GM19468 (cell line): ENCODE data around the gene GABRG3.

Experiments
- ATAC-seq: cut with Tn5 transposase; IDR thresholded peaks from one replicate; pipeline ENCODE4 v1.9.1; 2021; ENCODE audit warnings: mild to moderate bottlenecking, moderate library complexity, moderate number of reproducible peaks; ENCODE audit not compliant: unreplicated experiment; ENCODE audit errors: extremely low read depth

Gene GABRG3

GRCh38 chr15:27482287-27482686 lies 511.3 kb downstream of the GABRG3 start:
- ATAC-seq = no peak

- ATAC-seq = no peak
Observed at GRCh38 chr15:27483124-27483523, 512.1 kb downstream of the GABRG3 start.

- ATAC-seq = no peak
Observed at GRCh38 chr15:27485265-27485664, 514.3 kb downstream of the GABRG3 start.

GRCh38 chr15:27486051-27486450 lies 515.1 kb downstream of the GABRG3 start:
- no peak for ATAC-seq

- no peak for ATAC-seq
Observed at GRCh38 chr15:27486683-27487647, 516.0 kb downstream of the GABRG3 start.

- no peak for ATAC-seq
Observed at GRCh38 chr15:27487846-27488245, 516.9 kb downstream of the GABRG3 start.

GRCh38 chr15:27490867-27491595 lies 520.0 kb downstream of the GABRG3 start:
- ATAC-seq = no peak

- no peak for ATAC-seq
Observed at GRCh38 chr15:27491666-27492621, 521.0 kb downstream of the GABRG3 start.

GRCh38 chr15:27495963-27496459 lies 525.0 kb downstream of the GABRG3 start:
- no peak for ATAC-seq

GRCh38 chr15:27498700-27499099 lies 527.7 kb downstream of the GABRG3 start:
- ATAC-seq = no peak

GRCh38 chr15:27499191-27499590 lies 528.2 kb downstream of the GABRG3 start:
- ATAC-seq = no peak

GRCh38 chr15:27499719-27500118 lies 528.7 kb downstream of the GABRG3 start:
- ATAC-seq = no peak

- ATAC-seq = no peak
Observed at GRCh38 chr15:27500206-27500605, 529.2 kb downstream of the GABRG3 start.

- ATAC-seq = no peak
Observed at GRCh38 chr15:27506752-27507151, 535.8 kb downstream of the GABRG3 start.

GRCh38 chr15:27509014-27509413 lies 538.0 kb downstream of the GABRG3 start:
- ATAC-seq = no peak

GRCh38 chr15:27512281-27513001 lies 541.5 kb downstream of the GABRG3 start:
- ATAC-seq = no peak

- no peak for ATAC-seq
Observed at GRCh38 chr15:27514526-27514925, 543.5 kb downstream of the GABRG3 start.

- ATAC-seq = no peak
Observed at GRCh38 chr15:27527490-27528067, 556.6 kb downstream of the GABRG3 start.

GRCh38 chr15:27529399-27529798 lies 558.4 kb downstream of the GABRG3 start:
- no peak for ATAC-seq
